Effector CD4-positive, alpha-beta T cell (primary cell): ENCODE measurements around the gene FGB.
"Not testable (repeated sequence)": the region's sequence is repeated elsewhere in the genome, so short reads cannot be mapped to it uniquely, and the experiment has no call there.

ENCODE experiments used
- DNase-seq: peaks from one replicate; pipeline ENCODE4 v3.0.0-alpha.2; 2020

Gene FGB

GRCh38 chr4:154566639-154567204 is 3.9 kb downstream of the FGB start:
- no peak for DNase-seq

GRCh38 chr4:154569028-154569427 is 6.2 kb downstream of the FGB start:
- DNase-seq: no peak

- DNase-seq: no peak
These were observed 6.8 kb downstream of the FGB start for GRCh38 chr4:154569584-154569983.

- DNase-seq: no peak
These were observed 10.5 kb downstream of the FGB start for GRCh38 chr4:154573190-154573870.

GRCh38 chr4:154574311-154574710 is 11.5 kb downstream of the FGB start:
- DNase-seq: no peak

- DNase-seq: no peak
These were observed 14.5 kb downstream of the FGB start for GRCh38 chr4:154577324-154577723.

- DNase-seq: no peak
These were observed 16.1 kb downstream of the FGB start for GRCh38 chr4:154578919-154579318.

- DNase-seq: no peak
These were observed 17.1 kb downstream of the FGB start for GRCh38 chr4:154579927-154580326.

- no peak for DNase-seq
These were observed 19.9 kb downstream of the FGB start for GRCh38 chr4:154582723-154583122.

GRCh38 chr4:154583230-154583629 is 20.4 kb downstream of the FGB start:
- no peak for DNase-seq

GRCh38 chr4:154583677-154584076 is 20.9 kb downstream of the FGB start:
- no peak for DNase-seq

GRCh38 chr4:154584259-154584658 is 21.4 kb downstream of the FGB start:
- DNase-seq: no peak

- DNase-seq: no peak
These were observed 22.7 kb downstream of the FGB start for GRCh38 chr4:154585369-154586018.

- DNase-seq: no peak
These were observed 23.7 kb downstream of the FGB start for GRCh38 chr4:154586296-154587033.

- DNase-seq: no peak
These were observed 25.4 kb downstream of the FGB start for GRCh38 chr4:154588198-154588597.

GRCh38 chr4:154589296-154590197 is 26.7 kb downstream of the FGB start:
- no peak for DNase-seq

- DNase-seq: no peak
These were observed 27.7 kb downstream of the FGB start, which contains the start of gene FGA for GRCh38 chr4:154590329-154591006. Gene FGA (minus strand): TSS chr4:154590742. CDS start chr4:154590687, 55 bp downstream.

GRCh38 chr4:154591890-154592289 is 29.1 kb downstream of the FGB start:
- no peak for DNase-seq

GRCh38 chr4:154593868-154594267 is 31.1 kb downstream of the FGB start:
- DNase-seq: no peak

- not testable (repeated sequence) for DNase-seq
These were observed 31.5 kb downstream of the FGB start for GRCh38 chr4:154594343-154594742.

- DNase-seq: no peak
These were observed 33.0 kb downstream of the FGB start for GRCh38 chr4:154595807-154596206.

GRCh38 chr4:154597281-154597680 is 34.5 kb downstream of the FGB start:
- not testable (repeated sequence) for DNase-seq
